ENCODE results near the gene CGRRF1.
A peak's percentile ranks its signal among the peaks of the same experiment; 100 is the strongest.

The CGRRF1 gene

GRCh38 chr14:54565785-54566409 lies 56.2 kb downstream of the CGRRF1 start (continued):
- TF ChIP-seq ZSCAN18 (tag by site-specific recombination; IDR thresholded peaks at IDR 0.05) (no peak), MYNN (tag by site-specific recombination; IDR thresholded peaks at IDR 0.05; ENCODE audit: borderline replicate concordance) (no peak), ZBTB20 (tag by site-specific recombination; IDR thresholded peaks at IDR 0.05) (peak; percentile 87), SP3 (tag by site-specific recombination; IDR thresholded peaks at IDR 0.05) (peak; percentile 64), IKZF3 (tag by site-specific recombination; IDR thresholded peaks at IDR 0.05) (peak; percentile 12; the same call in 1 of the 2 replicates), GFI1B (tag by site-specific recombination; IDR thresholded peaks at IDR 0.05) (no peak), ZIC2 (tag by site-specific recombination; IDR thresholded peaks at IDR 0.05) (peak; percentile 43), ZNF114 (tag by site-specific recombination; IDR thresholded peaks at IDR 0.05) (no peak), ZBTB26 (tag by site-specific recombination; optimal IDR thresholded peaks at IDR 0.05) (peak; percentile 57), ZNF394 (tag by site-specific recombination; IDR thresholded peaks at IDR 0.05; ENCODE audit: borderline replicate concordance) (no peak), ZFP69B (tag by site-specific recombination; IDR thresholded peaks at IDR 0.05) (peak; percentile 60; the same call in 1 of the 2 replicates), ZBTB48 (tag by site-specific recombination; IDR thresholded peaks at IDR 0.05) (peak; percentile 48; the same call in 1 of the 2 replicates), ZNF449 (tag by site-specific recombination; IDR thresholded peaks at IDR 0.05) (peak; percentile 40; the same call in 1 of the 2 replicates), SCRT1 (tag by site-specific recombination; IDR thresholded peaks at IDR 0.05; ENCODE audit: borderline replicate concordance) (no peak), MZF1 (tag by site-specific recombination; IDR thresholded peaks at IDR 0.05; ENCODE audit: borderline replicate concordance) (peak; percentile 58; the same call in 1 of the 2 replicates), ZFP37 (tag by site-specific recombination; IDR thresholded peaks at IDR 0.05) (0 out of 2 replicates have a peak, but pooled peaks have one; percentile 53), ZBTB6 (tag by site-specific recombination; IDR thresholded peaks at IDR 0.05) (peak; percentile 50; the same call in 1 of the 2 replicates), ZBTB11 (tag by site-specific recombination; conservative IDR thresholded peaks at IDR 0.05; ENCODE audit: low read depth) (peak; percentile 78), ZBTB7A (tag by site-specific recombination; IDR thresholded peaks at IDR 0.05; ENCODE audit: low read depth) (0 out of 2 replicates have a peak, but pooled peaks have one; percentile 40), ZNF416 (tag by site-specific recombination; IDR thresholded peaks at IDR 0.05) (no peak), KLF1 (tag by site-specific recombination; IDR thresholded peaks at IDR 0.05) (peak; percentile 47), HOXA7 (CRISPR knock-in tag; IDR thresholded peaks at IDR 0.05; ENCODE audit: borderline replicate concordance) (no peak), ZNF561 (tag by site-specific recombination; IDR thresholded peaks at IDR 0.05; ENCODE audit: borderline replicate concordance) (0 out of 2 replicates have a peak, but pooled peaks have one; percentile 23), SP2 (tag by site-specific recombination; IDR thresholded peaks at IDR 0.05) (peak; percentile 58), KLF8 (tag by site-specific recombination; IDR thresholded peaks at IDR 0.05) (peak; percentile 82), ZNF600 (tag by site-specific recombination; IDR thresholded peaks at IDR 0.05) (peak; percentile 73), PRDM10 (tag by site-specific recombination; IDR thresholded peaks at IDR 0.05) (peak; percentile 89)
